ENCODE data around the gene F2.

DNA sequence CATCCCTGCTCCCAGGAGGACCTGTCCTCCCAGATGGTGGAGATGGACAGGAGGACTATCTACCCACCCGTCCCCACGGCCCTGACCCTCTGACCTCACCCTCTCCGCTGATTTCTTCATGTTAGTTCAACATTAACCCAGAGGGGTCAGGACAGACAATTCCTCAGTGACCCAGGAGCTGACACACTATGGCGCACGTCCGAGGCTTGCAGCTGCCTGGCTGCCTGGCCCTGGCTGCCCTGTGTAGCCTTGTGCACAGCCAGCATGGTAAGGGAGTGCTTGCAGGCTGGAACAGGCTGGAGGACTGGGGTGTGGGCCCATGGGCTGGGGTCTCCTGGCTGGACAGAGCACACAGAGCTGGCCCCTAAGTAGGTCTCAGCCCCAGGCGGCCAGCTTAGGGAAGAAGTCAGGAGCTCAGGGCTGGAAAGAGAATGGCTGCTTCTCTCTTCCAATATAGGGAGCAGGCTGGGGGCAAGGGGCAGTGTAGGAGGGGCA, at the start of gene F2:
- TF ChIP-seq, protein P1, sequence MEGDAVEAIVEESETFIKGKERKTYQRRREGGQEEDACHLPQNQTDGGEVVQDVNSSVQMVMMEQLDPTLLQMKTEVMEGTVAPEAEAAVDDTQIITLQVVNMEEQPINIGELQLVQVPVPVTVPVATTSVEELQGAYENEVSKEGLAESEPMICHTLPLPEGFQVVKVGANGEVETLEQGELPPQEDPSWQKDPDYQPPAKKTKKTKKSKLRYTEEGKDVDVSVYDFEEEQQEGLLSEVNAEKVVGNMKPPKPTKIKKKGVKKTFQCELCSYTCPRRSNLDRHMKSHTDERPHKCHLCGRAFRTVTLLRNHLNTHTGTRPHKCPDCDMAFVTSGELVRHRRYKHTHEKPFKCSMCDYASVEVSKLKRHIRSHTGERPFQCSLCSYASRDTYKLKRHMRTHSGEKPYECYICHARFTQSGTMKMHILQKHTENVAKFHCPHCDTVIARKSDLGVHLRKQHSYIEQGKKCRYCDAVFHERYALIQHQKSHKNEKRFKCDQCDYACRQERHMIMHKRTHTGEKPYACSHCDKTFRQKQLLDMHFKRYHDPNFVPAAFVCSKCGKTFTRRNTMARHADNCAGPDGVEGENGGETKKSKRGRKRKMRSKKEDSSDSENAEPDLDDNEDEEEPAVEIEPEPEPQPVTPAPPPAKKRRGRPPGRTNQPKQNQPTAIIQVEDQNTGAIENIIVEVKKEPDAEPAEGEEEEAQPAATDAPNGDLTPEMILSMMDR (IDR thresholded peaks at IDR 0.05): no peak
- TF ChIP-seq POLR2A (IDR thresholded peaks at IDR 0.05): no peak
